DOHH2 (cell line): ENCODE data around the gene GLYR1.

Experiments
- H3F3A ChIP-seq: fragments of 200-600 bp; sonication (generic), shearing (Covaris generic); 2 replicates; pipeline ENCODE4 v1.6.0; 2016; ENCODE audit warnings: antibody characterized with exemption, mild to moderate bottlenecking; ENCODE audit not compliant: control insufficient read depth, insufficient read depth
- H3K27ac ChIP-seq: fragments of 200-600 bp; sonication (generic); 2 replicates; pipeline ENCODE4 v1.5.1; 2014; ENCODE audit warnings: low read depth, mild to moderate bottlenecking, low read length, moderate library complexity
- H3K27me3 ChIP-seq: fragments of 200-600 bp; sonication (generic); 2 replicates; pipeline ENCODE4 v1.6.1; 2014; ENCODE audit warnings: mild to moderate bottlenecking, low read length, mixed read lengths; ENCODE audit not compliant: control insufficient read depth
- H3K36me3 ChIP-seq: fragments of 200-600 bp; sonication (generic); 2 replicates; pipeline ENCODE4 v1.6.1; 2014; ENCODE audit warnings: mild to moderate bottlenecking, low read length, moderate library complexity, mixed read lengths; ENCODE audit not compliant: control insufficient read depth
- H3K4me1 ChIP-seq: fragments of 200-600 bp; sonication (generic); 2 replicates; pipeline ENCODE4 v1.6.1; 2014; ENCODE audit warnings: mild to moderate bottlenecking, low read length, mixed read lengths; ENCODE audit not compliant: control insufficient read depth
- H3K4me2 ChIP-seq: fragments of 200-600 bp; sonication (generic); 2 replicates; pipeline ENCODE4 v1.6.0; 2014; ENCODE audit warnings: mild to moderate bottlenecking, low read length, moderate library complexity
- H3K4me3 ChIP-seq: fragments of 200-600 bp; sonication (generic); 2 replicates; pipeline ENCODE4 v1.5.1; 2014; ENCODE audit warnings: mild to moderate bottlenecking, low read length, mixed read lengths
- H3K79me2 ChIP-seq: fragments of 200-600 bp; sonication (generic); 2 replicates; pipeline ENCODE4 v1.6.1; 2014; ENCODE audit warnings: mild to moderate bottlenecking, low read length, mixed read lengths; ENCODE audit not compliant: control insufficient read depth
- H3K9me2 ChIP-seq: fragments of 200-600 bp; sonication (generic); replicated peaks from 2 replicates; pipeline ENCODE4 v1.6.1; 2014; ENCODE audit warnings: mild to moderate bottlenecking, low read length, mixed read lengths; ENCODE audit not compliant: control insufficient read depth
- H3K9me3 ChIP-seq: fragments of 200-600 bp; sonication (generic); 2 replicates; pipeline ENCODE4 v1.6.1; 2014; ENCODE audit warnings: antibody characterized with exemption, low read length, mixed read lengths; ENCODE audit not compliant: control insufficient read depth, insufficient read depth
- H4K20me1 ChIP-seq: fragments of 200-600 bp; sonication (generic); 2 replicates; pipeline ENCODE4 v1.6.0; 2014; ENCODE audit warnings: low read depth, mild to moderate bottlenecking, antibody characterized with exemption, low read length, moderate library complexity; ENCODE audit not compliant: control insufficient read depth, insufficient read depth
- CTCF ChIP-seq: fragments of 200-600 bp; sonication (generic); IDR thresholded peaks from one replicate; pipeline ENCODE4 v1.5.1; 2014; ENCODE audit warnings: antibody characterized with exemption, mild to moderate bottlenecking, low read depth, low read length; ENCODE audit not compliant: poor library complexity, severe bottlenecking
- EZH2phosphoT487 ChIP-seq: fragments of 200-600 bp; sonication (generic); IDR thresholded peaks from 2 replicates; pipeline ENCODE4 v1.6.1; 2017; ENCODE audit warnings: borderline replicate concordance, mild to moderate bottlenecking, antibody characterized with exemption, low read length, moderate library complexity, mixed read lengths

The GLYR1 gene

GRCh38 chr16:4814046-4814445 is 33.0 kb downstream of the GLYR1 start:
- H3K36me3 ChIP-seq = peaks cover 61% of the 10 kb centered on the region
- H3K4me1 ChIP-seq = no peaks in the 10 kb centered on the region
- H3K27me3 ChIP-seq = no peaks in the 10 kb centered on the region
- no peaks in the 10 kb centered on the region for H3F3A ChIP-seq
- no peak overlapping the region for H3K4me3 ChIP-seq
- H3K9me3 ChIP-seq = no peaks in the 10 kb centered on the region
- no peaks in the 10 kb centered on the region for H3K9me2 ChIP-seq
- H3K4me2 ChIP-seq = no peak overlapping the region
- no peaks in the 10 kb centered on the region for H3K79me2 ChIP-seq
- TF ChIP-seq EZH2phosphoT487 = no peak
- no peak for TF ChIP-seq CTCF
- no peaks in the 10 kb centered on the region for H4K20me1 ChIP-seq
- H3K27ac ChIP-seq = no peak overlapping the region

GRCh38 chr16:4813251-4814003 is 33.7 kb downstream of the GLYR1 start:
- H3K4me1 ChIP-seq = no peaks in the 10 kb centered on the region
- H3K27me3 ChIP-seq = no peaks in the 10 kb centered on the region
- no peak for TF ChIP-seq CTCF
- no peak for TF ChIP-seq EZH2phosphoT487
- H3K79me2 ChIP-seq = no peaks in the 10 kb centered on the region
- no peaks in the 10 kb centered on the region for H3F3A ChIP-seq
- H3K36me3 ChIP-seq = peaks cover 62% of the 10 kb centered on the region
- no peak overlapping the region for H3K27ac ChIP-seq
- no peak overlapping the region for H3K4me2 ChIP-seq
- H3K9me2 ChIP-seq = no peaks in the 10 kb centered on the region
- no peak overlapping the region for H3K4me3 ChIP-seq
- no peaks in the 10 kb centered on the region for H3K9me3 ChIP-seq
- H4K20me1 ChIP-seq = no peaks in the 10 kb centered on the region

GRCh38 chr16:4811773-4812172 is 35.3 kb downstream of the GLYR1 start:
- no peaks in the 10 kb centered on the region for H3F3A ChIP-seq
- H3K27me3 ChIP-seq = no peaks in the 10 kb centered on the region
- H3K36me3 ChIP-seq = peaks cover 63% of the 10 kb centered on the region
- H3K9me2 ChIP-seq = no peaks in the 10 kb centered on the region
- no peaks in the 10 kb centered on the region for H3K9me3 ChIP-seq
- H3K4me2 ChIP-seq = no peak overlapping the region
- H3K79me2 ChIP-seq = no peaks in the 10 kb centered on the region
- no peaks in the 10 kb centered on the region for H3K4me1 ChIP-seq
- TF ChIP-seq EZH2phosphoT487 (no peak), CTCF (no peak)
- no peak overlapping the region for H3K4me3 ChIP-seq
- H4K20me1 ChIP-seq = no peaks in the 10 kb centered on the region
- H3K27ac ChIP-seq = no peak overlapping the region
